HG03097 (cell line): ENCODE data around the gene APBA2.
"Not testable (repeated sequence)": the region's sequence is repeated elsewhere in the genome, so short reads cannot be mapped to it uniquely, and the experiment has no call there.

Source experiments
- ATAC-seq: cut with Tn5 transposase; IDR thresholded peaks from one replicate; pipeline ENCODE4 v1.9.1; 2021; ENCODE audit not compliant: unreplicated experiment, low FRiP score

The APBA2 gene

GRCh38 chr15:29097168-29097567, 211.4 kb downstream of the APBA2 start:
- no peak for ATAC-seq

GRCh38 chr15:29097971-29098370, 212.2 kb downstream of the APBA2 start:
- no peak for ATAC-seq

GRCh38 chr15:29098652-29099051, 212.9 kb downstream of the APBA2 start:
- ATAC-seq: no peak

GRCh38 chr15:29099131-29099880, 213.5 kb downstream of the APBA2 start:
- ATAC-seq: no peak

- ATAC-seq: no peak
These were observed 214.8 kb downstream of the APBA2 start for GRCh38 chr15:29100486-29101000.

- no peak for ATAC-seq
These were observed 215.7 kb downstream of the APBA2 start for GRCh38 chr15:29101491-29101890.

GRCh38 chr15:29102173-29102794, 216.5 kb downstream of the APBA2 start:
- not testable (repeated sequence) for ATAC-seq

- no peak for ATAC-seq
These were observed 217.4 kb downstream of the APBA2 start for GRCh38 chr15:29102911-29103823.

- no peak for ATAC-seq
These were observed 218.2 kb downstream of the APBA2 start for GRCh38 chr15:29103824-29104565.

- ATAC-seq: no peak
These were observed 218.7 kb downstream of the APBA2 start for GRCh38 chr15:29104566-29104880.

- no peak for ATAC-seq
These were observed 219.5 kb downstream of the APBA2 start for GRCh38 chr15:29105151-29105854.

GRCh38 chr15:29106116-29106515, 220.3 kb downstream of the APBA2 start:
- no peak for ATAC-seq

- ATAC-seq: no peak
These were observed 220.9 kb downstream of the APBA2 start for GRCh38 chr15:29106551-29107290.

- ATAC-seq: no peak
These were observed 221.6 kb downstream of the APBA2 start for GRCh38 chr15:29107291-29107890.

GRCh38 chr15:29107971-29108645, 222.3 kb downstream of the APBA2 start:
- ATAC-seq: no peak

GRCh38 chr15:29109762-29110161, 224.0 kb downstream of the APBA2 start:
- no peak for ATAC-seq

GRCh38 chr15:29110176-29110575, 224.4 kb downstream of the APBA2 start:
- no peak for ATAC-seq

- ATAC-seq: no peak
These were observed 225.0 kb downstream of the APBA2 start for GRCh38 chr15:29110733-29111132.
